IMR-90 (cell line): ENCODE measurements around the gene AP5B1.

ENCODE experiments used
- BHLHE40 ChIP-seq: fragments of 150-350 bp; IDR thresholded peaks from 2 replicates; pipeline ENCODE4 v1.6.1; 2016; ENCODE audit warnings: mild to moderate bottlenecking, low read depth, low read length
- CEBPB ChIP-seq: IDR thresholded peaks from 2 replicates; pipeline ENCODE4 v1.6.1; 2012; ENCODE audit warnings: low read depth, low read length, improper control_type of control experiment
- MAZ ChIP-seq: IDR thresholded peaks from 2 replicates; pipeline ENCODE4 v1.6.1; 2012; ENCODE audit warnings: low read depth, mild to moderate bottlenecking, low read length, improper control_type of control experiment, moderate library complexity, borderline replicate concordance
- MXI1 ChIP-seq: IDR thresholded peaks from 2 replicates; pipeline ENCODE4 v1.6.1; 2012; ENCODE audit warnings: low read depth, mild to moderate bottlenecking, low read length, moderate library complexity, borderline replicate concordance
- POLR2A ChIP-seq: IDR thresholded peaks from 2 replicates; pipeline ENCODE4 v1.6.1; 2012; ENCODE audit warnings: mild to moderate bottlenecking, low read depth, low read length
- RAD21 ChIP-seq: IDR thresholded peaks from 2 replicates; pipeline ENCODE4 v1.6.1; 2012; ENCODE audit warnings: low read length, improper control_type of control experiment
- RCOR1 ChIP-seq: IDR thresholded peaks from 2 replicates; pipeline ENCODE4 v1.6.1; 2012; ENCODE audit warnings: mild to moderate bottlenecking, low read length, improper control_type of control experiment; ENCODE audit not compliant: insufficient replicate concordance
- SMC3 ChIP-seq: fragments of 150-350 bp; IDR thresholded peaks from 2 replicates; pipeline ENCODE4 v1.6.1; 2016; ENCODE audit warnings: low read depth, mild to moderate bottlenecking, antibody characterized with exemption, low read length, moderate library complexity
- TF ChIP-seq, protein P1 (sequence below): conservative IDR thresholded peaks from 2 replicates; pipeline ENCODE4 v1.5.1; 2012; ENCODE audit warnings: mild to moderate bottlenecking, low read depth, low read length, improper control_type of control experiment

DNA sequence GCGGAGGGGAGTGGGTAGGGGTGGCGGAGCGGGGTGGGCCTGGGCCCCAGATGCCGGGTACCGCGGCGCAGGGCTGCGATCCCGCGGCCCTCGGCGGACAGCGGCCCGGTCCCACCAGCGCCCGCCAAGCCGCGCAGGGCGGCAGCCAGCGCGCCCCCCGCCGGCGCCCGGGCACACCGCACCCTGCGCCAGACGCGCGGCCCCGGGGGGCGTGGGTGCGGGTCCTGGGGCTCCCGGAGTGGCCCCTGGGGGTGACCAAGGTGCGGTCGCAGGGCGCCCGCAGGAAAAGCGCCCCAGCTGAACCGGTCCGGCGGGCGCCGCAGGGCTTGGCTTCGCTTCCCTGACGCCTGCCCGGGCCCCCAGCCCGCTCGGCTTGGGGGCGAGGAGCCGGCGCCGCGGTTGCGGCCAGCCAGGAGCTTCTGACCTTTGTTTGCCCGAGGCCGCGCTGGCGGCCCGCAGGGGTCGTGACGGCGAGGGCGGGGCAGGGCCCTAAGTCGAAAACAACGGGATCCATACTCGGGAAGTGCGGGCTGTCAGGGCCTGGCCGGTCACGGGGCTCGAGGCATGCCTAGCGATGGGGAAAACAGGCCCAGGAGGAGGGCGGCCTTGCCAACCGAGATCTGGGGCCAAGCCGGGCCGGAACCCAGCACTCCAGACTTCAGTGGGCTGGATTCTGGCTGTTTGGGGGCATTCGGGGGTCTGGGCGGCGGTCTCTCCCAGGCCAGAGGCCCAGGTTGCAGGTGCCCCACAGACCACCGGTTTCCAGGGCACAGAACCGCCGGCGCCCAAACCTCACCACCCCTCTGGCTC, 581 bp upstream of the AP5B1 start:
- TF ChIP-seq, protein P1, sequence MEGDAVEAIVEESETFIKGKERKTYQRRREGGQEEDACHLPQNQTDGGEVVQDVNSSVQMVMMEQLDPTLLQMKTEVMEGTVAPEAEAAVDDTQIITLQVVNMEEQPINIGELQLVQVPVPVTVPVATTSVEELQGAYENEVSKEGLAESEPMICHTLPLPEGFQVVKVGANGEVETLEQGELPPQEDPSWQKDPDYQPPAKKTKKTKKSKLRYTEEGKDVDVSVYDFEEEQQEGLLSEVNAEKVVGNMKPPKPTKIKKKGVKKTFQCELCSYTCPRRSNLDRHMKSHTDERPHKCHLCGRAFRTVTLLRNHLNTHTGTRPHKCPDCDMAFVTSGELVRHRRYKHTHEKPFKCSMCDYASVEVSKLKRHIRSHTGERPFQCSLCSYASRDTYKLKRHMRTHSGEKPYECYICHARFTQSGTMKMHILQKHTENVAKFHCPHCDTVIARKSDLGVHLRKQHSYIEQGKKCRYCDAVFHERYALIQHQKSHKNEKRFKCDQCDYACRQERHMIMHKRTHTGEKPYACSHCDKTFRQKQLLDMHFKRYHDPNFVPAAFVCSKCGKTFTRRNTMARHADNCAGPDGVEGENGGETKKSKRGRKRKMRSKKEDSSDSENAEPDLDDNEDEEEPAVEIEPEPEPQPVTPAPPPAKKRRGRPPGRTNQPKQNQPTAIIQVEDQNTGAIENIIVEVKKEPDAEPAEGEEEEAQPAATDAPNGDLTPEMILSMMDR, result peak; percentile 35
- no peak for TF ChIP-seq RAD21
- TF ChIP-seq POLR2A, result no peak
- TF ChIP-seq BHLHE40, result no peak
- no peak; the same call in 1 of the 2 replicates for TF ChIP-seq MAZ
- no peak for TF ChIP-seq MXI1
- no peak for TF ChIP-seq SMC3
- TF ChIP-seq RCOR1, result no peak
- TF ChIP-seq CEBPB, result no peak
